GM18499 (cell line): ENCODE results near the gene PACS2.

ENCODE experiments used
- ATAC-seq: cut with Tn5 transposase; IDR thresholded peaks from one replicate; pipeline ENCODE4 v1.9.1; 2021; ENCODE audit warnings: moderate number of reproducible peaks; ENCODE audit not compliant: insufficient read depth, unreplicated experiment

PACS2 gene

DNA sequence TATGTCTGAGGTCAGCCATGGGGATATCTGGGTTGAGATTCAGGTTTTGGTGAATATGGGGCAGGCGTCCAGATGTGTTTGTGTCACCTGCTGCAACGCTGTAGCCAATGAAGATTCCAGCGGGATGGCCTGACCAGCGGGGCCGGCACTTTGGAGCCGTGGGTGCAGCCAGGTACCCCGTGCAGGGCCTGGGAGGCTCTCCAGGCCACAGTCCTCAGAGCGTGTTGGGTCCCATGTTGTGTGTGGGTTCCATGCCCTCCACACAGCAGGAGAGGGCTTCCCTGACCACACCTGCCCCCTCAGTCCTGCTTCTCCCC, 80.9 kb downstream of the PACS2 start:
- no peak for ATAC-seq

DNA sequence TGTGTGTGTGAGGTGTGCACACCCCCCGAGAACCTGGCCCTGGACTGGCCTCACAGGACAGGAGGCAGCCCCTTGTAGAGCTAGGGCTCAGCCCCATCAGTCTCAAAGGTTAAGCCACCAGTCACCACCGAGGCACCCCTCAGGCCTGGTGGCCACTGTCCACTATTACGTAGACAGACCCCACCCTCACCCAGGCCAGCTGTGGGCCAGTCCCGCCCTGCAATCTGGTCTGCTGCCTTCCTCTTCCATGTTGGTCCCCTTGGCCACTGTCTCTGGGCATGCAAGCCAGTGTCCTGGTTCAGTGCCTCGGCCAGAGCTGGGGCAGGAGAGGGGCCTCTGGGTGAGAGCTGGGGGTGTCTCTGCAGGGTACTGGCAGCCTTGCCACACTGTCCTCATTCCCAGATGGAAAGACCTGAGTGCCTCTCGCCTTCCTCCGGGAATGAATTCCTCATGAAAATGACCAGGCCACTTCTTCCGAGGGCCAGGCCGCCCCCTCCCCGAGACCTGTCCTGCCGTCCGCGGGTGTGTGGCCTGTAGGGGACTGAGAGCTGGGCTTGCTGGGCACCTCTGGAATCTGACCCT, 82.9 kb downstream of the PACS2 start:
- no peak for ATAC-seq

DNA sequence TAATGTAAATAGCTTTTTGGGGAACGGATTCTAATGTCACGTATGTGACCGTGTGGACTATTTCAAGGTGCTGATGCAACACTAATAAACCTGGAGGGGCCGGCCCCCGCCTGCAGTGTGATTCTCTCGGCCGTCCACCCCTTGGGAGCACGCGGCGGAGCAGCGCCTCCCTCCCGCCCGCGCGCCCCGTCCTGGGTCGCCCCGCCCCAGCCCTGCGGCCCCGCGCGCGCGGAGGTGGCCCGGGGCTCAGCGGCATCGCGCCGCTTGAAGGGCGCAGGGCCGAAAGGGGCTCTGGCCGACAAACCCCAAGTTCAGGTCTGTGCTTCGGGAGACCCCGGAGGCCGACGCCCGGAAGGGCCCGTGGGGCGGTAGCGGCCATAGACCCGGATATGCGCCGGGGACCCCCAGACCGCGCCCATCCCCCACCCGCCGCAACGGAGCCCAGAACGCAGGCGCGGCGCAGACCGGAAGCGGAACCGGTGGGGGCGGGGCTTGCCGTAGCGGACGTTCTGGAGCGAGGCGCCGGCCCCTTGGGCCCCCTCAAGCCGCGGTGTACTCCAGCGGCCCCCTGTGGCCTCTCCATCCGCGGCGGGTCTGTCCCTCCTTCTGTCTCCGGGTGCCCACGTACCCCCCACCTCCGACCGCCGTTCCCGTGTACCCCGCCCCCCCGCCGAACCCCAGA, 83.6 kb downstream of the PACS2 start, which contains the start of gene TEX22:
TEX22 (plus strand) TSS at position 495 of the 682 bp plus-strand sequence. CDS start 803 bp downstream, outside the sequence.
- ATAC-seq = no peak

DNA sequence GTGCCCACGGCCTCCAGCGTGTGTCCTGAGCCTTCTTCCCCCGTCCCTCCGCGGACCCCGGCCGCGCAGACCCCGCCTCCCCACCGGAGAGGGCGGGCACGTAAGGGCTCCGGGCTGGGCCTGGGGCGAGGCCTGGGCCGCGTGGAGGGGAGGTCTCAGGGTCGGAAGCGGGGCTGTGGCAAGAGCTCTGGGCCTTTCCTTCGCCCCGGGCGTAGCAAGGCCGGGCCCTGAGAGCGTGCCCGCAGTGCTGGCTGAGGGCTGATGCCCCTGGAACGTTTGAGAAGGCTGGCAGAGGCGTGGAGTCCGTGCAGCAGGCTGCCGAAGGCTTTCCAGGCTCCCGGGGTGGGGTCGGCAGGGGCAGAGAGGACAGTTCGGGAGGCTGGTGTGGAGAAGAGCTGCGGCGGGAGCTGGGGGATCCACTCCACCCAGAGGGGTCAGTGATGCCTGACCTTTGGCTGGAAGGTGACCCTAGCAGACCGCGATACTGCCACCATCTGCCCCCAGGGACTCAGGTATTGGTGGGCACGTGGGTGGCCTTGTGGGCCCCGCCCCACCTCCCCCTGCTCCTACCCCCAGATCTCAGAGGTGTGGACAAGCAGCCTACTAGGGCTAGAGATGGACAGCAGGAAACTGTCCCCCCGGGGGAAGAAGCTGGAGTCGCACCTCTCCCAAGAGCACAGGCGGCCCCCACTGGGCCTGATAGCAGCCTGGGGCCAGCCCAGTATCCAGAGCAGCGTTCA, 84.3 kb downstream of the PACS2 start:
- no peak for ATAC-seq

DNA sequence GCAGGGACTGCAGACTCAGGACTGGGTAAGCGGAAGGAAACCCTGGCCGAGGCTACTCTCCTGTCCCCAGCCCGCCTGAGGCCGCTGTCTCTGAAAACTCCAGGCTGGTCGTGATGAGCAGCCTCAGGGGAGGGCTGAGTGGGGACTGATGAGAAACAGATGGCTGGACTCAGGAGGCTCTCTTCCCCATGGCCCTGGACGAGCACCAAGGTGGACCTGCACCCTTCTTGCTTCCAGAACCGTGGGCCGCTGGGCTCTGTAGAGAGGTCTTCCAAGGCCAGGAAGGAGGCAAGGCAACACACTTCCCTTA, 84.9 kb downstream of the PACS2 start:
- no peak for ATAC-seq

DNA sequence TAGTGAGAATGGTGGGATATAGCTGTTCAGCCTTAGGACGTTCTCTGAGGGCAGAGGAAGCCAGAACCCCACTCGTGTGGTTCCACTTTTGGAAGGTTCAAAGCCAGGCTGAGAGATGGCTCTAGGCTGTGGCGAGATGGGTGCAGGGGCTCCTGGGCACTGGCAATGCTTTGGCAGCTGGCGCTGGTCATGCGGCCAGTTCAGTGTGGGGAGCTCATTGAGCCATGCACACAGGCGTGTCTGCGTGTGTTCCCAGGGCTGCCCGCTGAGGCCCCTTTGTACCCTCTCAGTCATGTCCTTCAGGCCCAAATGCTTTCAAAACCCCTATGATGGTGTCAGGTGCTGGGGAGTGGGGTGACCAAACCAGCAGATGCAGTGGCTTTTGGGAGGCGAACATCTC, 85.5 kb downstream of the PACS2 start:
- no peak for ATAC-seq

DNA sequence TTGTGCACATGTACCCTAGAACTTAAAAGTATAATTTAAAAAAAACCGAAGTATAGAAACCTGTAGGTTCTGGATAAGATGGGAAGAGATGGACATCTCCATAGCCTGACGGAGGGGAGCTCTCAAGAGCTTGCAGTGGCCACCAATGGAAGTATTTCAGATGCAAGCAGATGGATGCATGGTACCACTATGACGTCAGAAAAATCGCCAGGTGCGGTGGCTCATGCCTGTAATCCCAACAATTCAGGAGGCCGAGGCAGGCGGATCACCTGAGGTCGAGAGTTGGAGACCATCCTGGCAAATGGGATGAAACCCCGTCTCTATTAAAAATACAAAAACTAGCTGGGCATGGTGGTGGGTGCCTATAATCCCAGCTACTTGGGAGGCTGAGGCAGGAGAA, 87.2 kb downstream of the PACS2 start:
- ATAC-seq = no peak

DNA sequence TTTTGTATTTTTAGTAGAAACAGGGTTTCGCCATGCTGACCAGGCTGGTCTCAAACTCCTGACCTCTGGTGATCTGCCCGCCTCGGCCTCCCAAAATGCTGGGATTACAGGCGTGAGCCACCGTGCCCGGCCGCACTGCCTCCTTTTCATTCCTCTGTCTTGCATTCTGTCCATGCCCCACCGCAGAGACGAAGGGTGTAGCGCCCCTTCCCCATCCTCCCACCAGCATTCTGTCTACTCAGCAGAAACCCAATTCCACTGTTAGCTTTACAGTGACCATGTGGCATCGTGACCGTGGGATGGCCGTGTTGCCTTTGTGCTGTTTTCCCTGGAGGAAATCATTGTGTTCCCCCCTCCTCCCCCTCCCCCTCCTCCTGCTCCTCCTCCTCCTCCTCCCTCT, 94.0 kb downstream of the PACS2 start:
- ATAC-seq = no peak

DNA sequence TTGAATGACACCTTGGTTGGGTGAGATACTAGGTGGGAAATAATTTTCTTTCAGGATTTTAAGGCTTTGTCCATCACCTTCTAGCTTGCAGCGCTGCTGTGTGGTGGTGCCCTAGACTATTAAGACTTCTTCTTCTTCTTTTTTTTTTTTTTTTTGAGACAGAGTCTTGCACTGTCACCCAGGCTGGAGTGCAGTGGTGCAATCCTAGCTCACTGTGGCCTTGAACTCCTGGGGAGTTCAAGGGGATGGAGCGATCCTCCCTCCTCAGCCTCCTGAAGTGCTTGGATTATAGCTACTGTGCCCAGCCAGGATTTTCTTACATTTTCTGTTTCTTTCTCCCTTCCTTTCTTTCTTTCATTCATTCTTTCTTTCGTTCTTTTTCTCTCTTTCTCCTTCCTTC, 94.8 kb downstream of the PACS2 start:
- ATAC-seq = no peak

DNA sequence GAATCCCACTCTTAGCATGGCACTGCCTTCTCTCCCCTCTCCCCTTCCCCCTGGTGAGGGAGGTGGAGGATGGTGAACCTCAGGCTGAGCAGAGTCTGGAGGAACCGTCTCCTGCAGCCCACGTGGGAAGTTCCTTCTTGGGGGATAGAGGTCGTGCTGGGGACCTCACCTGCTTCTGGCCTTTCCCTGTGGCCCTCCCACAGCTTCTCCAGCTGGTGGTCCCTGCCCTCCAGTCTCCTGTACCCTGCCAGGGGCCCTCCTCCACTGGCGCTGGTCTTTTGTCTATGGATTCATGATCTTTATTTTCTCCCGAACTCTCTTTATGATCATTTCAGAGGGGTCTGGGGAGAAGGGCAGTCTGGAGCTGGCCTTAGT, 96.1 kb downstream of the PACS2 start:
- ATAC-seq = no peak

DNA sequence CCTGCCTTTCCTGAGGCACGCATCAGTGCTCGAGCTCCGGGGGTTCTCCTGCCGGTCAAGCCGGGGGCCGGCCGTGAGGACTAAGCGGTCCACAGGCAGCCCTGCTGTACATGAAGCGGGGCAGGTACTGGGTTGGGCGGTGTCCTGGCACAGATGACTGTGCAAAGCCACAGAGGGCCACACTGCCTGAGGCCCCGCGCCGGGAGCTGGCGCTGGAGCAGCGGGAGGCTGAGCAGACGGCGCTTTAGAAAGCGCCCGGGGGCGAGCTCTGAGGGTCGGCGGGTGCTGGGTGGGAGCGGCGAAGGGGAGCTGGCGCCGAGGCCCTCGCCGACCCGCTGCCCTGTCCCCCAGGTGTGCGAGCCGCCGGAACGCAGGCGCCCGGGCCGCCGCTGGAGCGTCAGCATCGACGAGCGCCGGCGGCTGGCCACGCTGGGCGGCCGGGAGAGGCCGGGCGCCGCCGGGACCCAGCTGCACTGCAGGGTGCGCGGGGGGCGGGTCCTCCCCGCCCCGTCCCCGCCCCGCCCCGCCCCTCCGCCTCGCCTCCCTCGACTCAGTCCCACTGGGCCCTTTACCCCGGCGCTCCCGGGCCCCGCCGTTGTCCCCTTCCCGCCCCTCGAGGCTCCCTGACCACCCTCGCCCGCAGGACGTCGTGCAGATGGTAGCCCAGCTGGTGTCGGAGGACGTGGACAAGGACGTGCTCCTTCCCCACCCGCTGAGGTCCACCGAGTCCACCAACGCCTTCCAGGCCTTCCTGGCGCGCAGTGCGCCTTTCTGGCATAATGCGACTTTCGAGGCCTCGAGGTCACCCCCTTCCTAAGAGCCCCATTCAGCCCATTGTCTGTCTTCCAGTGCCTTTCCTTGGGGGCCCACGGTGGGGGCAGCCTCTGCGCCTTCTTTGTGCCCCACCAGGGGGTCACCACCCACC, 96.7 kb downstream of the PACS2 start:
- no peak for ATAC-seq

DNA sequence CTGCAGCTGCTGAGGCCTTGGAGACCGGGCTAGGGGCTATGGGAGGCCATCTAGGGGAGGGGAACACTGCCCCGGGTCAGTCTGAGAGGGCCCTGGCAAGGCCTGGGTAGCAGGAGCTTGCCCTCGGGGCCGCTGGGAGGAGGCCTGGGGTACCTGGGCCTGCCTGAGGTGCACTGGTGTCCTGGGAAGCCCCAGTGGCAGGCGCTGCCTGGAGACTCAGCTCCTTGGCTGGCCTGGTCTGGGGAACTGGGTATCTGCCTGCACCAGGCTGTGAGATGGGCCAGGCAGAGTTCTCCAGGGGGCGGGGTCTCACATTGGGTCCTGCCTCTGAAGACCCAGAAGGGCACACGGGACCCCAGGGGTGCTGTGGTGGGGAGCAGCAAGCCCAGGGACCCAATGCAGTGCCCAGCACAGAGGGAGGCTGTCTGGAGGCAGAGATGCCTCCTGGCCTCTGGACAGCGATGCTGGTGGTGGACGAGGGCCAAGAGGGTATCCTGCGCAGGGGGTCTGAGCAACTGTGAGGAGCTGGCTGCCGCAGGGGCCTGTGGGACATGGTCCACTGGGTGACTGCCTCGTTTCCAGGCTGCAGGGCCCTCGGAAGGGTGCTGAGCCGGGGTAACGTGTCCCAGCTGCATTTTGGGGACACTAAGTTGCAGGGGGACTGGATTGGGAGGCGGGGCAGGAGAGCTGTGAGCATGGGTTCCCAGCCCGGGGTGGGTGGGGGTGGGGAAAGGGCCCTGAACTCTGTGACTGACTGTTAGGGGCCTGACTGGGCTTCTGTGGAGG, 97.6 kb downstream of the PACS2 start:
- no peak for ATAC-seq

DNA sequence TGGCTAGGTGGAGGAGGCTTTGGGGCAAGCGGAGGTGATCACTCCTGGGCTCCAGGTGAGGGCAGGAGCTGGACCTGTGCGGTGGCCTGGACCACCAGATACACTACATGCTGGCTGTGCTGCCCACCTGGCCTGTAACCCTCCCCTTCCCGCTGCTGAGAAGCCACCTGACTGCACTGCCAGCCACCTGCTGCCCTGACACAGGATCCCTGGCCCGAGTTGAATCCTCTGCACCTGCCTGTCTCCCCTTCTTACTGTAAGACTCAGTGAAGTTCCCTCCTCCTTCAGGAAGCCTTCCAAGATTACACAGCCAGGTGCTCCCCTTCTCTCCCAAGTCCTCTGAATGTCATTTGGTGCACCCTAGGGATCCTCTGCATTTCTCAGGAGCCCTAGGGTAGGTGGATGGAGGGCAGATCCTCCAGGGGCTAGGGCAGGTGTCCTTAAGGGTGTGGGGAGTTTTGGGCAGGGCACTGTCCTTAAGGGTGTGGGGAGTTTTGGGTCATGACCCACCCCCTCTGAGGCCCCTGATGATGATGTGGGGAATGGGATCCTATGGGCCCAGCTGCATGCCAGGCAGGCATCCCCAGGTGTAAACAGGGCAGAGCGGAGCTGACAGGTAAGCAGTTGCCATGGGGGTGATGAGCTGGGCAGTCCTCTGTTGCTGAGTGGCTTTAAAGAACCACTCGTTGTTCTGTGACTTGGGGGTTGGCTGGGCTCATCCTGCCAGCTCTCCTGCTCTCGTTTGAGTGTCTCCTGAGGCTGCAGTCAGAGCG, 98.4 kb downstream of the PACS2 start:
- no peak for ATAC-seq

DNA sequence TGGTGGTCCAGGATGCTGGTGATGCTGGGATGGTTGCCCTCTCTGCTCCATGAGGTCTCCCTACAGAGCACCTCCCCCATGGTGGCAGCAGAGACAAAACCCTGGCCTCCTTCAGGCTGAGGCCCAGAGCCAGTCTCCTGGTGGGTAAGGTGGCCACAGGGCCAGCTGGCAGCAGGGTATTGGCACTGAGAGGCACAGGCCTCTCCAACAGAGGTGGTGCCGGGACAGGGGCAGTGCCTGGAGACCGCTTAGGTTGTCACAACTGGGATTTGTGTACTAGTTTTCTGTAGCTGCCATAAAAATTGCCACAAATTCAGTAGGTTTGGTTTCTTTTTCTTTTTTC, 99.0 kb downstream of the PACS2 start:
- no peak for ATAC-seq

DNA sequence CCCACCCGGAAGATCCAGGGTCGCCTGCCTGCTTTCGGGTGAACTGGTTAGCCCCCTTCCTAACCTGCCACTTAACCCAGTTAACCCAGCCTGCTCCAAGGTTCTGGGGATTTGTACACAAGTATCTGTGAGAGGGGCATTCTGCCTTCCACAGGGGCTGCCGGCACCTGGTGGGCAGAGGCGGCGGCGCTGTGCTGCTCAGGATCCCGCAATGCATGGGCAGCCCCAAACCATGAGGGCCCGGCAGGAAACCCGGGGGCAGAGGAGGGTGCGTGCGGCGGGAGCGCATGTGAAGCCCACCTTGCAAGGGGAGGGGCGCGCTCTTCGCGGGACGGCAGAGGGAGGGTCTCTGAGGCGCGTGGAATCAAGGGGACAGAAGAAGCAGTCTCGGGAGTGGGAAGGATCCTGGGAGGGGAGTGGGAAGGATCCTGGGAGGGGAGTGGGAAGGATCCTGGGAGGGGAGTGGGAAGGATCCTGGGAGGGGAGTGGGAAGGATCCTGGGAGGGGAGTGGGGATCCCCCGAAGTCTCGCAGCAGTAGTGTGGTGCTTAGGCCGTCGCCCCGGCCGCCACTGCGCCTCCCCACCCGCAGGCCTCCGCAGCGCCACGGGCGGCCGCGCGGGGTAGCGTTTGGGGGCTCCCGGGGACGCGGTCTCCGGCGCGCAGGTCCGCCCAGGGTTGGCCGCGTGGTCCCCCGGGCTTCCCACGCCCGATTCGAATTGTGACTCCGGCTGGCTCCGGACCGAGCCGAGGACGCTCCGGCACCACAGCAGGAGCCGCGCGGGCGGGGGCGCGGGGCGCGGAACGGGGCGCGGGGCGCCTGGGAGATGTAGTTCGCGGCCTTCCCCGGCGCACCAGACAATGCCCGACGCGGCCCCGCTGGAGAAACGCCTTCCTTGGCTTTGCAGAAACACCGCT, 100.2 kb downstream of the PACS2 start:
- ATAC-seq = no peak

DNA sequence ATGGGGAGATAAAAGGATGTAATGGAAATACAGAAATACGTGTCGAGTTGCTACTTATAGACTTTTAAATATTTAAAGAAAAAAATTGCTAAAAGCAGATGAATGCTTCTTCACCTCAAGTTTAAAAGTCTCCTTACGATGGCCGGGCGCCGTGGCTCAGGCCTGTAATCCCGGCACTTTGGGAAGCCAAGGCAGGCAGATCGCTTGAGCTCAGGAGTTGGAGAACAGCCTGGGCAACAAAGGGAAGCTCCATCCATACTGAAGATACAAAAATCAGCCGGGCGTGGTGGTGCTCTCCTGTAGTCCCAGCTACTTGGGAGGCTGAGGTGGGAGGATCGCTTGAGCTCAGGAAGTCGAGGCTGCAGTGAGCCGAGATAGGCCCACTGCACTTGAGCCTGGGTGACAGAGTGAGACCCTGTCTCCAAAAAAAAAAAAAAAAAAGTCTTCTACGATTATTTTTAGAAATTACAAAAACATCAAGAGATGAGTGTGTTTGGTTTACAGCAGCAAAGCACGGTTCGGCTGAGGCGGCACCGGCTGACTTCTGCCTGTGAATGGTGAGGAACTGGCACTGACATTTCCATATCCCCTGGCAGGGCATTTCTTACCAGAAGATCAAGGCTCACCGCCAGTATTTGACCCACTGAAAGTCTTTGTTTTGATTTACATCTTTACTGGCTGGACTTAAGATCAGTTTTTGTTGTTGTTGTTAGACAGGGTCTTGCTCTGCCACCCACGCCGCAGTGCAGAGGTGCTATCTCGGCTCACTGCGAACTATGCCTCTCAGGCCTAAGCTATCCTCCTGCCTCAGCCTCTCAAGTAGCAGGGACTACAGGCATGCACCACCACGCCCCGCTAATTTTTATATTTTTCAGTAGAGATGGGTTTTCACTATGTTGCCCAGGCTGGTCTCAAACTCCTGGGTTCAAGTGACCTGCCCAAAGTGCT, 101.2 kb downstream of the PACS2 start:
- no peak for ATAC-seq

DNA sequence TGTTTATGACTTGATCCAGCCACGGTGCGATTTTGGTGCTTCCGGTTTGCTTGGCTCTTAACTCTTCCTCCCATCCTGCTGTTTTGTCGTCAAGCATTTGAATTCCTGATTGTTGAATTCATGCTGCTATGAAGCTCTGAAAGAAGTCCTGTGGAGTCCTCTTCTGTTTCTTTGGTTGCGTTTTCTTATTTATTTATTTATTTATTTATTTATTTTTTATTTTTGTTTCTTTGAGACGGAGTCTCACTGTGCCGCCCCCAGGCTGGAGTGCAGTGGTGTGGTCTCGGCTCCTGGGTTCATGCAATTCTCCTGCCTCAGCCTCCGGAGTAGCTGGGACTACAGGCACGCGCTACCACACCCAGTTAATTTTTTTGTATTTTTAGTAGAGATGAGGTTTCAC, 102.1 kb downstream of the PACS2 start:
- ATAC-seq = no peak
